ENCODE data around the gene CENATAC. TPM values are rescaled to one million over a fixed set of nuclear protein-coding genes. Genes with fewer than 3 reads are reported as not detected.
"Not testable (repeated sequence)": the region's sequence is repeated elsewhere in the genome, so short reads cannot be mapped to it uniquely, and the experiment has no call there.

The CENATAC gene
- total RNA-seq, 1 donor: 34.5 TPM

GRCh38 chr11:119052163-119052814, 54.4 kb downstream of the CENATAC start:
- H3K4me3 ChIP-seq (ENCODE audit: low read depth, low read length): no peak overlapping the region
- no peak for DNase-seq (ENCODE audit: low read depth)
- TF ChIP-seq CTCF (IDR thresholded peaks at IDR 0.05; ENCODE audit: insufficient read depth, low read depth, low read length): no peak

GRCh38 chr11:119054418-119054817, 56.5 kb downstream of the CENATAC start:
- no peak for TF ChIP-seq CTCF (IDR thresholded peaks at IDR 0.05; ENCODE audit: insufficient read depth, low read depth, low read length)
- DNase-seq (ENCODE audit: low read depth): no peak
- H3K4me3 ChIP-seq (ENCODE audit: low read depth, low read length): no peak overlapping the region

- peak overlapping the region; percentile 84 for H3K4me3 ChIP-seq (ENCODE audit: low read depth, low read length)
- DNase-seq (ENCODE audit: low read depth): peak; percentile 8
- TF ChIP-seq CTCF (IDR thresholded peaks at IDR 0.05; ENCODE audit: insufficient read depth, low read depth, low read length): no peak
These were observed 58.0 kb downstream of the CENATAC start for GRCh38 chr11:119055901-119056300.

GRCh38 chr11:119056421-119056999, 58.6 kb downstream of the CENATAC start:
- no peak for DNase-seq (ENCODE audit: low read depth)
- TF ChIP-seq CTCF (IDR thresholded peaks at IDR 0.05; ENCODE audit: insufficient read depth, low read depth, low read length): no peak
- peak overlapping the region; percentile 84 for H3K4me3 ChIP-seq (ENCODE audit: low read depth, low read length)

- peak; percentile 97 for DNase-seq (ENCODE audit: low read depth)
- H3K4me3 ChIP-seq (ENCODE audit: low read depth, low read length): peak within 1 kb of the TSS; percentile 84
- peak; percentile 29 for TF ChIP-seq CTCF (IDR thresholded peaks at IDR 0.05; ENCODE audit: insufficient read depth, low read depth, low read length)
These were observed 59.2 kb downstream of the CENATAC start, which contains the start of gene HYOU1 for GRCh38 chr11:119057000-119057769. HYOU1 (minus strand) TSS chr11:119057205; CDS start chr11:119056160, 1,045 bp downstream.

- DNase-seq (ENCODE audit: low read depth): not testable (repeated sequence)
These were observed 61.2 kb downstream of the CENATAC start for GRCh38 chr11:119059128-119059527.

GRCh38 chr11:119061256-119061655, 63.3 kb downstream of the CENATAC start:
- DNase-seq (ENCODE audit: low read depth): no peak
- no peak for TF ChIP-seq CTCF (IDR thresholded peaks at IDR 0.05; ENCODE audit: insufficient read depth, low read depth, low read length)
- H3K4me3 ChIP-seq (ENCODE audit: low read depth, low read length): no peak overlapping the region

More at GRCh38 chr11:119059128-119059527, 61.2 kb downstream of the CENATAC start:
- not testable (repeated sequence) for H3K4me3 ChIP-seq (ENCODE audit: low read depth, low read length)
